NCI-H2171 treated with DMSO at 0.1 percent for 48 hours (cell line): ENCODE measurements around the gene FAT3.

ENCODE experiments used
- DNase-seq: peaks from one replicate; lab custom pipeline; 2025; lab: John Stamatoyannopoulos, UW

Gene FAT3

GRCh38 chr11:92227959-92228935, 3.6 kb downstream of the FAT3 start:
- no peak for DNase-seq

DNA sequence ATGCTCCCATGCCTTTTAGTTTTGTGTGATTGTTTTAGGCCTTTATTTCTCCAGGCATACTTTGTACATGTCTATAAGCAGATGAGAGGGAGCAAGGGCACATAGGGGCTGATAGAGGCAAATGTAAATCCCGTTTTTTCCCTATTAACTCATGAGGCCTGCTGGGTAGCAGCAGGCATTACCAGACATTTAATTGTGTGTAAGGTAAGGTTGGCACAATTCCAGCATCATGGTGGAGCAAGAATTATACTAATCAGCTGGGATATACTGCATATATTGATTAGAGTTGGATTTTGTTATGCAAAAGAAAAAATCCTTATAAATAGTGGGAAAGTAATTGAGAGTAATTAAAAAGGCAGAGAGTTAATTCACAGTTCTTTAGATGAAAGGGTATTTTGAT, 12.2 kb downstream of the FAT3 start:
- no peak for DNase-seq

- DNase-seq, result no peak
These were observed 16.3 kb downstream of the FAT3 start for GRCh38 chr11:92240916-92241315.

DNA sequence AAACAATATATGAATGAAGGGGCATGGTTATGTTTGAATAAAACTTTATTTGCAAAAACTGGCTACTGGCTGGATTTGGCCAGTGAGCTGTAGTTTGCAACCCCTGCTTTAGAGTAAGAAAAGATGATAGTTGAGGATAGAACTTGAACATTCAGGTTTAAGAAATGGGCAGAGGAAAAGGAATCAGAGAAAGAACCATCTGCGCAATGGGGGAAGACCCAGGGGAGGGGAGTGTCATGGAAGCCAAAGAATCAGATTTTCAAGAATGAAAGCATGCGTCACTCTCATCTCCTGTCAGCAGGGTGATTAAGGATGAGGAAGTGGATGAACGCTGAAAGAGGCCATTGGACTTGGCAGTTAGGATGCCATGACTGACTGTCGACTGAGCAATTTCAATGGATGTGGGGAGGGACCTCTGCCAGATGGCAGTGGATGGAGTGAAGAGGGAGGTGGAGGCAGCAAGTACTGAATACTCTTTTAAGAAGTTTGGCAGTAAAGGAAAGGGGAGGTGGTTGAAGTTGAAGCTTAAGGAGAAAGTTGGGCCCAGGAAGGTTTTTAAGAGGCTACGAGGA, 21.2 kb downstream of the FAT3 start:
- no peak for DNase-seq

- no peak for DNase-seq
These were observed 22.0 kb downstream of the FAT3 start for GRCh38 chr11:92246630-92247029.

DNA sequence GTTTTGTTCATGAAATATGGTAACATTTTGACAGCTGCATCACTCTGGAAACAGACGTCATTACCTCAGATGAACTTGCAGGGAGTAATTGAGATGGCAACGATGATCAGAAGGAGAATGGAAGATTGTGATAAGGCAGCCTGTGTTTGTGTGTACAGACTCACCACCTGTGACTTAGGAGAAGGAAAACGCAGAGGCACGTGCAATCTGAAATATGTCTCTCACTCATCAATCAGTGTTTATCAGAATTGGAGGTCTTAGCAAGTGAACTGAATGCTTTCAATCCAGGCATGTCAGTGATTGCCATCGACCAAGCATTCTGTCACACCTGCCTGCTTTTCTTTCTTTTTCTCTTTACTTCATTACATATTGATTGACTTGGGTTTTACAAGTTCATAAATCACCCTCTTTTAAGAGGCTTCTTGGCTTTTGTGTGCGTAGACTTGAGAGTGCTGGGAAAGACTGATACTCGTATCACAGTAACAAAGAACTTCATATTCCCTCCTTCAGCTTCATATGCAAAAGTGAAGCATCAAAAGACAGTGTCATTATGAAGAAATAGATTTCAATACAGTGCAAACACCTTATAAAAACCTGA, 24.6 kb downstream of the FAT3 start:
- DNase-seq, result no peak

DNA sequence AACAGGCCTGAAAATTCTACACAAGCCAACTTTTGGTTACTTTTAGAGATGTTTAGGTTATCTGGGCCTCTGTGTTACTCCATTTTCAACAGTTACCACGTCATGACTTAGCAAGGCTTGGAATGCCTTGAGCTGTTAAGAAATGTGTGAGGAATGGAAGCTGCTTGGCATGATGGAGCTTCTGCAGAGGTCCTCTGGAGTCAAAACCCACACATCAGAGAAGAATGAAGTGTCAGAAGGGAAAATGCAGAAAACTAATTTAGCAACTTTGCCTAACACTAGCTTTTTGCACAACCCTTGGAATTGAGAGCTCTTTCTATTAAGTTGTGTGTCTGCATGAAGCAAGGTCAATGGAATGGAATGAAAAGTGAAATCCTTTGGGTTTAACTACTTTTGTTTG, 27.4 kb downstream of the FAT3 start:
- no peak for DNase-seq

DNA sequence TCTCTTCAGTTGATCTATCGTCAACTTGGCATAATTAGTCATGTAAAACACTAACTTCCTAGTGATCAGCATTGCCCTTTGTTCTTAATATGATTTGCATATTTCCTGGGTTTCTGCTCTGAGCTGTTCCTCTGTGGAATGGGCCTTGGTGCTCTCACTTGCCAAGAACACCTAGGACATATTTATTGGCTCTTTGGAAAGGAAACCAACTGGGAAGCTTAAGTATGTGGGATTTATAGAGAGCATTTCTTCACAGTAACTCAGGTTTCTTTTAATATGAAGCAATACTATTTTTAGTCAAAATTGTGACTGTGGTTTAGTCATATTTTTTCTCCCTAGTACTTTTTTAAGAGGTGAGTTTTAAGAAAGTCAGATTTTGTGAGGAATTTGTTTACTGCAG, 28.8 kb downstream of the FAT3 start:
- DNase-seq, result no peak

DNA sequence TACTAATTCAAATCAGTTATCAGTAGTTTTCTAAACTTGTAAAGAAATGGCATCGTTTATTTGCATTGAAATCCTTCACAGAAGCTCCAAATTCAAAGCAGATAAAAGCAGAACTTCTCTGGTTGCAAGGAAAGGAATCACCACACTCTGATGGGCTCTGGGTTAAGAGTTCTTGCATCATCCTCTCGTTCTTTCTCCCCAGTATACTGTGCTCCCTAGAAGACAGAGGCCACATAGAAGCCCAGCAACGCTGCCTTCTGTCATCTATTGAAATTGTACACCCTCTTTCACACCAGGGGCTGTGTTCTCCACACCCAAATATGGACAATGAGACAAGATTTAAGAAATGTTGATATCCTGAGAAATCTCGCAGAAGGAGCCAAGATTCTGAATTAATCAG, 29.3 kb downstream of the FAT3 start:
- DNase-seq, result no peak

- DNase-seq, result no peak
These were observed 32.9 kb downstream of the FAT3 start for GRCh38 chr11:92257536-92257935.

- no peak for DNase-seq
These were observed 35.2 kb downstream of the FAT3 start for GRCh38 chr11:92259861-92260260.

DNA sequence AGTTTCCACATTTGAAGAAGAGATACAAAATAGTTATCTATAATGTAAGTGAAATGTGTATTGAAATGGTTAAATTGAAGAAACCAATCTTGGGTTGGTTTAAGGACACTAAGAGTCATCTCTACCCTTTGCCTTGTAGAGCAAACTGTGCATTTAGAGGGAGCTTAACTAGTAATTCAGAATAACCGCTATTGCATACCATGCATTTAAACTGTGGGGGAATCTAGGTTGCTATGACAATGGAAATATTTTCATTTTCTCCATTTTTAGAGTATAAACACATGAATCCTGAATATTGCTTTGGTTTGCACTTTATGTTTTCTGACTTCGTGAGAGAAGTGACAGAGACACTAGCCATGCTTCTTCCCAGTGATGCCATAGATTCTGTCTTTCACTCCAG, 39.7 kb downstream of the FAT3 start:
- DNase-seq, result no peak

- DNase-seq, result no peak
These were observed 42.2 kb downstream of the FAT3 start for GRCh38 chr11:92266806-92267205.

GRCh38 chr11:92267278-92267677, 42.7 kb downstream of the FAT3 start:
- DNase-seq, result no peak

GRCh38 chr11:92267968-92268367, 43.4 kb downstream of the FAT3 start:
- DNase-seq, result no peak

DNA sequence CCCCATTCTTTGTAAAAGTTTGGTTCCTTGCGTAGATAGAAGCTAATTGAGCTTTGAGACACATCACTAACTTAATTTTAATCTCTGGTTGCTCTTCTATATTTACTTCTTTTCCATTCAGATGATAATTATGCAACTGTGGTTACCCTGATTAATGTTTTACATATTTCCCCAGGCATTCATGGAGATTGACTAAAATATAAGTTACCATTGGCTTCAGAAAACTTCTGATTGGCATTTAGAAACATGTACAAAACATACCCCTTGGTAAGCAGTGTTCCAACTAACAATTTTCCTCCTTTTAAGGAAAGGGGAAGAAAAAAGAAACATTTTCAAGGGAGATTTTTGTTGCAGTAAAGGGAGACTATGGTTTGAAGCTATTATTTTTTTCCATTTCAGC, 43.9 kb downstream of the FAT3 start:
- DNase-seq, result no peak

DNA sequence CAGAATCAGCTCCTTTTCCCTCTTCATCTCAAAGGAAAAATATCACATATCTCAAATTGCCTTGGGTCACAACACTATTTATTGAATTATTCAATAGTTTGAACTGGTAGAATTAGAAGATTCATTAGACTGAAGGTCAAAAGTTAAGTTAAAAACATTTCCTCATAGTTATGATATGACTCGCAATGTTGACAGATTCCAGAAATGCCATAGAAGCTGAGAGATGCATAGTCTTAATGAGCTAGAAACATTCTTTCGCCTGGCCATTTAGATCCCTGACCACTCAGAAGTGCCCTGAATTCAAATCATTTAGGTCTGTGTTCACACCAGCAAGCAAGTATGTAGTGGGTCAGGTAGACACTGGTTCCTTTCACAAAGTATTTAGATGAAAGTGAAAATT, 44.4 kb downstream of the FAT3 start:
- DNase-seq, result no peak

GRCh38 chr11:92269841-92270240, 45.2 kb downstream of the FAT3 start:
- DNase-seq, result no peak

DNA sequence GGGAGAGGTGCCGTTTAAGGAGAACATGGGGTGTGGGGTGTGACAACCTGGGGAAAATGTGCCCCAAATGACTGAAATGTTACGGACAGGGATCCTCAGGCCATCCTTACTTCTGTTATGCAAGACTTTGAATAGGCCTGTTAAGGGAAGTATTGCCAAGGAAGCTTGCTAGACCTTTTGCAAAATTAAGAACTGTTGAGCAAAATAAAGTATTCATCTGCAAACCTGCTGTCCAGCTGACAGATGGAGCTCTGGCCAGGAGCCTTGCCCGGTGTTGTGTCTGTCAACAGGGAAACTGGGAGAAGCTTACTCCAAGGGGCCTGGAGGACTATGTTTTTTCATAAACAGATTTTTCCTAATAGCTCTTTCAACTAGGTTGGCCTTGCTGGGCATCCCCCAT, 48.0 kb downstream of the FAT3 start:
- no peak for DNase-seq
